ENCODE results near the gene NDUFS4. TPM values are rescaled to one million over a fixed set of nuclear protein-coding genes. Genes with fewer than 3 reads are reported as not detected.
"Not testable (repeated sequence)": the region's sequence is repeated elsewhere in the genome, so short reads cannot be mapped to it uniquely, and the experiment has no call there.

NDUFS4 gene
- 45.8 TPM for total RNA-seq

- DNase-seq (ENCODE audit: low read depth in 2 of 3, low spot score in 2 of 3) = peak; percentile 41 to 87 (median 86)
Measured at GRCh38 chr5:53560506-53561191, at the start of gene NDUFS4. Gene NDUFS4 (plus strand): TSS chr5:53560639. CDS start chr5:53560663, 24 bp downstream.

GRCh38 chr5:53512539-53512938 lies 47.9 kb upstream of the NDUFS4 start:
- DNase-seq (ENCODE audit: low read depth in 2 of 3, low spot score in 2 of 3) = no peak

GRCh38 chr5:53515988-53516387 lies 44.5 kb upstream of the NDUFS4 start:
- DNase-seq (ENCODE audit: low read depth in 2 of 3, low spot score in 2 of 3) = no peak

GRCh38 chr5:53520813-53521212 lies 39.6 kb upstream of the NDUFS4 start:
- DNase-seq (ENCODE audit: low read depth in 2 of 3, low spot score in 2 of 3) = no peak

GRCh38 chr5:53537711-53538110 lies 22.7 kb upstream of the NDUFS4 start:
- DNase-seq (ENCODE audit: low read depth in 2 of 3, low spot score in 2 of 3) = no peak

GRCh38 chr5:53540739-53541138 lies 19.7 kb upstream of the NDUFS4 start:
- DNase-seq (ENCODE audit: low read depth in 2 of 3, low spot score in 2 of 3) = not testable (repeated sequence)

GRCh38 chr5:53541859-53542258 lies 18.6 kb upstream of the NDUFS4 start:
- DNase-seq (ENCODE audit: low read depth in 2 of 3, low spot score in 2 of 3) = no peak

- no peak for DNase-seq (ENCODE audit: low read depth in 2 of 3, low spot score in 2 of 3)
Measured at GRCh38 chr5:53542926-53543325, 17.5 kb upstream of the NDUFS4 start.

GRCh38 chr5:53543401-53543800 lies 17.0 kb upstream of the NDUFS4 start:
- peak in 1 of 3 donors; percentile 4 for DNase-seq (ENCODE audit: low read depth in 2 of 3, low spot score in 2 of 3)

- no peak for DNase-seq (ENCODE audit: low read depth in 2 of 3, low spot score in 2 of 3)
Measured at GRCh38 chr5:53545744-53546143, 14.7 kb upstream of the NDUFS4 start.

- DNase-seq (ENCODE audit: low read depth in 2 of 3, low spot score in 2 of 3) = no peak
Measured at GRCh38 chr5:53547226-53547625, 13.2 kb upstream of the NDUFS4 start.

- not testable (repeated sequence) for DNase-seq (ENCODE audit: low read depth in 2 of 3, low spot score in 2 of 3)
Measured at GRCh38 chr5:53548501-53548900, 11.9 kb upstream of the NDUFS4 start.

- no peak for DNase-seq (ENCODE audit: low read depth in 2 of 3, low spot score in 2 of 3)
Measured at GRCh38 chr5:53549792-53550191, 10.6 kb upstream of the NDUFS4 start.

GRCh38 chr5:53552561-53552960 lies 7.9 kb upstream of the NDUFS4 start:
- no peak for DNase-seq (ENCODE audit: low read depth in 2 of 3, low spot score in 2 of 3)

- DNase-seq (ENCODE audit: low read depth in 2 of 3, low spot score in 2 of 3) = no peak
Measured at GRCh38 chr5:53554444-53554843, 6.0 kb upstream of the NDUFS4 start.

- DNase-seq (ENCODE audit: low read depth in 2 of 3, low spot score in 2 of 3) = no peak
Measured at GRCh38 chr5:53555160-53555559, 5.3 kb upstream of the NDUFS4 start.

GRCh38 chr5:53556001-53556400 lies 4.4 kb upstream of the NDUFS4 start:
- DNase-seq (ENCODE audit: low read depth in 2 of 3, low spot score in 2 of 3) = no peak

GRCh38 chr5:53557386-53557785 lies 3.1 kb upstream of the NDUFS4 start:
- no peak for DNase-seq (ENCODE audit: low read depth in 2 of 3, low spot score in 2 of 3)

- DNase-seq (ENCODE audit: low read depth in 2 of 3, low spot score in 2 of 3) = no peak
Measured at GRCh38 chr5:53558966-53559365, 1.5 kb upstream of the NDUFS4 start.

GRCh38 chr5:53560028-53560427 lies 411 bp upstream of the NDUFS4 start:
- no peak for DNase-seq (ENCODE audit: low read depth in 2 of 3, low spot score in 2 of 3)

GRCh38 chr5:53568401-53568800 lies 8.0 kb downstream of the NDUFS4 start:
- DNase-seq (ENCODE audit: low read depth in 2 of 3, low spot score in 2 of 3) = no peak

GRCh38 chr5:53568871-53569270 lies 8.4 kb downstream of the NDUFS4 start:
- no peak for DNase-seq (ENCODE audit: low read depth in 2 of 3, low spot score in 2 of 3)

- peak in 1 of 3 donors; percentile 10 for DNase-seq (ENCODE audit: low read depth in 2 of 3, low spot score in 2 of 3)
Measured at GRCh38 chr5:53569453-53569852, 9.0 kb downstream of the NDUFS4 start.
